HEK293T (cell line): ENCODE results near the gene NEGR1.

ENCODE experiments used
- CTCF ChIA-PET: fragments of 350-600 bp; formaldehyde crosslinking; extraction: SDS; loops from one replicate; lab custom pipeline; 2021; ENCODE audit warnings: antibody characterized with exemption, inconsistent platforms; lab: Yijun Ruan, JAX
- POLR2A ChIA-PET: fragments of 350-600 bp; formaldehyde crosslinking; extraction: SDS; loops from one replicate; lab custom pipeline; 2020; ENCODE audit warnings: antibody characterized with exemption, inconsistent platforms; lab: Yijun Ruan, JAX
- DNase-seq: peaks from one replicate; pipeline ENCODE4 v3.0.0; 2012; ENCODE audit warnings: mixed read lengths; ENCODE audit errors: extremely low spot score
- ARNT ChIP-seq: fragments of 450-650 bp; IDR thresholded peaks from 2 replicates; pipeline ENCODE4 v1.6.1; 2017; ENCODE audit warnings: mild to moderate bottlenecking
- BHLHE40 ChIP-seq: fragments of 450-650 bp; IDR thresholded peaks from 2 replicates; pipeline ENCODE4 v1.6.1; 2016; ENCODE audit warnings: mild to moderate bottlenecking, moderate library complexity, borderline replicate concordance
- CTBP1 ChIP-seq: fragments of 450-650 bp; IDR thresholded peaks from 2 replicates; pipeline ENCODE4 v1.6.1; 2016; ENCODE audit warnings: borderline replicate concordance
- ELF4 ChIP-seq: fragments of 450-650 bp; IDR thresholded peaks from 2 replicates; pipeline ENCODE4 v1.6.1; 2017; ENCODE audit warnings: antibody characterized with exemption
- FOXA1 ChIP-seq: fragments of 450-650 bp; IDR thresholded peaks from 2 replicates; pipeline ENCODE4 v1.6.1; 2016; ENCODE audit warnings: mild to moderate bottlenecking
- FOXK2 ChIP-seq: fragments of 450-650 bp; IDR thresholded peaks from 2 replicates; pipeline ENCODE4 v1.6.1; 2016; ENCODE audit warnings: mild to moderate bottlenecking
- FOXM1 ChIP-seq: fragments of 450-650 bp; IDR thresholded peaks from 2 replicates; pipeline ENCODE4 v1.6.1; 2017; ENCODE audit warnings: mild to moderate bottlenecking, borderline replicate concordance
- HDGF ChIP-seq: fragments of 450-650 bp; IDR thresholded peaks from 2 replicates; pipeline ENCODE4 v1.6.1; 2017; ENCODE audit warnings: antibody characterized with exemption, borderline replicate concordance
- L3MBTL2 ChIP-seq: fragments of 450-650 bp; conservative IDR thresholded peaks from 2 replicates; pipeline ENCODE4 v1.6.1; 2016; ENCODE audit warnings: mild to moderate bottlenecking
- LEF1 ChIP-seq: fragments of 450-650 bp; IDR thresholded peaks from 2 replicates; pipeline ENCODE4 v1.6.1; 2017; ENCODE audit warnings: mild to moderate bottlenecking, borderline replicate concordance
- NFRKB ChIP-seq: fragments of 450-650 bp; IDR thresholded peaks from 2 replicates; pipeline ENCODE4 v1.6.1; 2016; ENCODE audit warnings: mild to moderate bottlenecking, moderate library complexity
- PKNOX1 ChIP-seq: fragments of 450-650 bp; IDR thresholded peaks from 2 replicates; pipeline ENCODE4 v1.6.1; 2016
- SP1 ChIP-seq: fragments of 450-650 bp; IDR thresholded peaks from 2 replicates; pipeline ENCODE4 v1.6.1; 2017
- SUZ12 ChIP-seq: fragments of 450-650 bp; IDR thresholded peaks from 2 replicates; pipeline ENCODE4 v1.6.1; 2016; ENCODE audit warnings: mild to moderate bottlenecking
- TARDBP ChIP-seq: fragments of 450-650 bp; IDR thresholded peaks from 2 replicates; pipeline ENCODE4 v1.6.1; 2016
- ZNF384 ChIP-seq: fragments of 450-650 bp; IDR thresholded peaks from 2 replicates; pipeline ENCODE4 v1.6.1; 2016

NEGR1 gene

GRCh38 chr1:71850515-71850914 is 431.8 kb downstream of the NEGR1 start:
- DNase-seq = no peak
- TF ChIP-seq NFRKB (no peak), ARNT (no peak), FOXK2 (no peak), SP1 (no peak), LEF1 (no peak), ZNF384 (no peak), TARDBP (no peak), ELF4 (no peak), CTBP1 (no peak), FOXA1 (no peak), FOXM1 (no peak), SUZ12 (no peak), BHLHE40 (no peak), HDGF (no peak), L3MBTL2 (no peak), PKNOX1 (no peak)
- CTCF ChIA-PET = no interaction called here
- POLR2A ChIA-PET = no interaction called here

- CTCF ChIA-PET = no interaction called here
- DNase-seq = no peak
- POLR2A ChIA-PET = no interaction called here
- TF ChIP-seq CTBP1 = no peak
- TF ChIP-seq HDGF = no peak
- TF ChIP-seq ZNF384 = no peak
- no peak for TF ChIP-seq FOXA1
- no peak for TF ChIP-seq BHLHE40
- no peak for TF ChIP-seq FOXK2
- TF ChIP-seq ARNT = no peak
- no peak for TF ChIP-seq FOXM1
- no peak for TF ChIP-seq LEF1
- no peak for TF ChIP-seq NFRKB
- no peak for TF ChIP-seq PKNOX1
Observed at GRCh38 chr1:71843012-71843411, 439.3 kb downstream of the NEGR1 start.

- CTCF ChIA-PET = no interaction called here
- TF ChIP-seq CTBP1 (no peak), ARNT (no peak), LEF1 (no peak), SUZ12 (no peak), ZNF384 (no peak), PKNOX1 (no peak), FOXA1 (no peak), FOXM1 (no peak), HDGF (no peak), L3MBTL2 (no peak), NFRKB (no peak), FOXK2 (no peak)
- POLR2A ChIA-PET = no interaction called here
- DNase-seq = no peak
Observed at GRCh38 chr1:71839876-71840275, 442.5 kb downstream of the NEGR1 start.

GRCh38 chr1:71836904-71837303 is 445.4 kb downstream of the NEGR1 start:
- ChIA-PET POLR2A (no interaction called here), CTCF (no interaction called here)
- TF ChIP-seq L3MBTL2 (no peak), SUZ12 (no peak), NFRKB (no peak), TARDBP (no peak), HDGF (no peak), ZNF384 (no peak), FOXM1 (no peak), ELF4 (no peak), ARNT (no peak), BHLHE40 (no peak), CTBP1 (no peak), SP1 (no peak), LEF1 (no peak), FOXA1 (no peak), FOXK2 (no peak), PKNOX1 (no peak)
- DNase-seq = no peak

- POLR2A ChIA-PET = no interaction called here
- CTCF ChIA-PET = no interaction called here
- no peak for DNase-seq
- TF ChIP-seq FOXM1 (no peak), LEF1 (no peak), ARNT (no peak), HDGF (no peak), ELF4 (no peak)
Observed at GRCh38 chr1:71835442-71835813, 446.9 kb downstream of the NEGR1 start.

GRCh38 chr1:71834601-71835441 is 447.5 kb downstream of the NEGR1 start:
- POLR2A ChIA-PET = no interaction called here
- CTCF ChIA-PET = no interaction called here
- no peak for TF ChIP-seq PKNOX1
- no peak for TF ChIP-seq L3MBTL2
- no peak for TF ChIP-seq FOXM1
- TF ChIP-seq SP1 = no peak
- TF ChIP-seq HDGF = no peak
- no peak for TF ChIP-seq LEF1
- no peak for TF ChIP-seq BHLHE40
- no peak for TF ChIP-seq NFRKB
- no peak for DNase-seq
